K562 (cell line): ENCODE measurements around the gene UTS2R. TPM values are rescaled to one million over a fixed set of nuclear protein-coding genes. Genes with fewer than 3 reads are reported as not detected.

Source experiments
- CEBPB ChIP-seq: fragments of 450-650 bp; IDR thresholded peaks from 2 replicates; pipeline ENCODE4 v1.6.1; 2016; ENCODE audit warnings: missing genetic modification characterization, missing compliant biosample characterization
- CGGBP1 ChIP-seq: fragments of 250-450 bp; sonication (Bioruptor Pico); IDR thresholded peaks from 2 replicates; pipeline ENCODE4 v1.9.0; 2021; ENCODE audit warnings: mild to moderate bottlenecking
- CREB3 ChIP-seq: fragments of 450-650 bp; conservative IDR thresholded peaks from 2 replicates; pipeline ENCODE4 v1.6.1; 2016; ENCODE audit warnings: missing genetic modification characterization, low read depth, mild to moderate bottlenecking, missing compliant biosample characterization, moderate library complexity
- CXXC5 ChIP-seq: fragments of 250-450 bp; sonication (Bioruptor Pico); IDR thresholded peaks from 2 replicates; pipeline ENCODE4 v1.8.0; 2022; ENCODE audit warnings: inconsistent platforms, mild to moderate bottlenecking, moderate library complexity
- DMBX1 ChIP-seq: fragments of 250-450 bp; sonication (Bioruptor Pico); IDR thresholded peaks from 2 replicates; pipeline ENCODE4 v1.8.0; 2022; ENCODE audit warnings: inconsistent platforms, mild to moderate bottlenecking, moderate library complexity, borderline replicate concordance
- GTF2B ChIP-seq: IDR thresholded peaks from 2 replicates; pipeline ENCODE4 v1.6.1; 2011; ENCODE audit not compliant: insufficient read length; ENCODE audit errors: extremely low read depth
- HDAC1 ChIP-seq, 2 experiments: fragments of 450-650 bp; IDR thresholded peaks; 2 replicates each; pipeline ENCODE4 v1.6.1; 2016 to 2017; ENCODE audit warnings: inconsistent platforms in 1 of 2, mild to moderate bottlenecking in 1 of 2, moderate library complexity in 1 of 2
- HDAC2 ChIP-seq: fragments of 450-650 bp; IDR thresholded peaks from 2 replicates; pipeline ENCODE4 v1.6.1; 2016; ENCODE audit warnings: mild to moderate bottlenecking
- NR1H2 ChIP-seq: sonication (generic); formaldehyde crosslinking; IDR thresholded peaks from 2 replicates; pipeline ENCODE4 v1.4.0; 2020; ENCODE audit warnings: mild to moderate bottlenecking, missing genetic modification reagents
- PHF21A ChIP-seq: fragments of 450-650 bp; IDR thresholded peaks from 2 replicates; pipeline ENCODE4 v1.6.1; 2017; ENCODE audit warnings: low read depth, borderline replicate concordance
- SFPQ ChIP-seq: fragments of 200-400 bp; formaldehyde crosslinking; IDR thresholded peaks from 2 replicates; pipeline ENCODE4 v1.6.1; 2017; ENCODE audit warnings: mild to moderate bottlenecking, low read depth, low read length, moderate library complexity
- SMAD2 ChIP-seq: fragments of 150-350 bp; IDR thresholded peaks from 2 replicates; pipeline ENCODE4 v1.6.1; 2014; ENCODE audit warnings: low read depth, mild to moderate bottlenecking, low read length
- TCF7L2 ChIP-seq: fragments of 150-350 bp; IDR thresholded peaks from 2 replicates; pipeline ENCODE4 v1.6.1; 2016; ENCODE audit warnings: low read depth, mild to moderate bottlenecking, low read length, moderate library complexity
- VEZF1 ChIP-seq: fragments of 200-800 bp; sonication (Bioruptor generic); IDR thresholded peaks from 2 replicates; pipeline ENCODE4 v1.6.1; 2017; ENCODE audit warnings: missing genetic modification characterization, missing compliant biosample characterization
- ZBTB9 ChIP-seq: fragments of 450-650 bp; formaldehyde crosslinking; IDR thresholded peaks from 2 replicates; pipeline ENCODE4 v1.4.0; 2020; ENCODE audit warnings: mild to moderate bottlenecking, moderate library complexity
- ZNF239 ChIP-seq: fragments of 250-450 bp; sonication (Bioruptor Pico); IDR thresholded peaks from 2 replicates; pipeline ENCODE4 v1.4.0; 2020; ENCODE audit warnings: mild to moderate bottlenecking
- ZNF436 ChIP-seq: fragments of 250-450, 450-650 bp; sonication (Bioruptor Pico); formaldehyde crosslinking; IDR thresholded peaks from 2 replicates; pipeline ENCODE4 v1.7.0; 2020; ENCODE audit warnings: mild to moderate bottlenecking
- polyA plus RNA-seq, 8 experiments: library from polyadenylated mRNA; depleted of rRNA in 4 of 8; stranded (reverse) in 5 of 8; unstranded in 3 of 8; fragments of >200 nt; fragmentation: Nextera tagmentation in 2 of 8; fragmentation: Illumina TruSeq in 1 of 8; extraction: Ambion mirVana in 2 of 8; extraction: Trizol in 1 of 8; gene quantifications; 2 replicates each; pipeline versions ENCODE4 v1.2.1 to v1.2.3, GENCODE V29; 2011 to 2014; ENCODE audit warnings: inconsistent platforms in 1 of 8, missing spikeins in 1 of 8
- total RNA-seq, 7 experiments: library from RNA; depleted of rRNA in 6 of 7; stranded (reverse); fragments of >200 nt in 6 of 7; fragmentation: Illumina TruSeq in 2 of 7; extraction: Trizol in 2 of 7; gene quantifications; 2 replicates each; pipeline versions ENCODE4 v1.2.1 to v1.2.3, GENCODE V29; 2011 to 2021; ENCODE audit warnings: low replicate concordance in 1 of 7

UTS2R gene
- total and polyA plus RNA-seq, 9 of the 15 experiments (the other 6 are each of a cell fraction or from before 2014, with no cell fraction given): 0.22 TPM; not detected in 8

- TF ChIP-seq ZBTB9 (CRISPR knock-in tag) (peak; percentile 69), PHF21A (no peak), GTF2B (no peak), CGGBP1 (CRISPR knock-in tag) (no peak), ZNF239 (CRISPR knock-in tag) (no peak), CEBPB (tag) (0 out of 2 replicates have a peak, but pooled peaks have one; percentile 21), ZNF436 (CRISPR knock-in tag) (no peak), CXXC5 (CRISPR knock-in tag) (peak; percentile 37), HDAC1 (IDR thresholded peaks at IDR 0.05) (no peak), HDAC2 (no peak), SMAD2 (no peak), VEZF1 (CRISPR knock-in tag) (no peak), DMBX1 (CRISPR knock-in tag) (peak; percentile 75), TCF7L2 (no peak), SFPQ (no peak), NR1H2 (CRISPR knock-in tag) (no peak), CREB3 (tag) (peak; percentile 85)
These were observed 24.9 kb upstream of the UTS2R start (continued) for GRCh38 chr17:82346342-82347300.
